Right ventricle myocardium inferior (tissue), 1 donor: ENCODE data around the gene USP14. TPM values are rescaled to one million over a fixed set of nuclear protein-coding genes. Genes with fewer than 3 reads are reported as not detected.
"Not testable (repeated sequence)": the region's sequence is repeated elsewhere in the genome, so short reads cannot be mapped to it uniquely, and the experiment has no call there.

Experiments used
- ATAC-seq: fragments of 200-7000 bp; cut with Tn5 transposase; one replicate; pipeline ENCODE4 v1.9.1; 2020; ENCODE audit warnings: mild to moderate bottlenecking, moderate library complexity
- DNase-seq: peaks from one replicate; pipeline ENCODE4 v3.0.0; 2021; ENCODE audit errors: missing footprints
- intact Hi-C: fragments of 100-400 bp; cut with DNase I; formaldehyde crosslinking; loops from one replicate; pipeline ENCODE4 v1.11.0; 2022
- long read RNA-seq: library from polyadenylated mRNA; unstranded; transcript quantifications from one replicate; pipeline ENCODE4 v2.0.0, GENCODE V29; 2021
- total RNA-seq: library from RNA; stranded (reverse); fragmentation: NEBNext Ultra II Directional; extraction: Animal tissue kit (Norgen Biotek cat#: 25700); gene quantifications from one replicate; pipeline ENCODE4 v1.2.1, GENCODE V29; 2021
- donor health status: DM: no; HTN: yes; CAD: no; lungs with severe emphysema.

The USP14 gene
- 48.7 TPM for total RNA-seq
- long read RNA-seq, full-length matches to known transcripts: 49 of 52 reads
- long read RNA-seq, partial matches to known transcripts: 0 of 52 reads
- long read RNA-seq, other reads (novel, unspliced or antisense): 3 of 52 reads

DNA sequence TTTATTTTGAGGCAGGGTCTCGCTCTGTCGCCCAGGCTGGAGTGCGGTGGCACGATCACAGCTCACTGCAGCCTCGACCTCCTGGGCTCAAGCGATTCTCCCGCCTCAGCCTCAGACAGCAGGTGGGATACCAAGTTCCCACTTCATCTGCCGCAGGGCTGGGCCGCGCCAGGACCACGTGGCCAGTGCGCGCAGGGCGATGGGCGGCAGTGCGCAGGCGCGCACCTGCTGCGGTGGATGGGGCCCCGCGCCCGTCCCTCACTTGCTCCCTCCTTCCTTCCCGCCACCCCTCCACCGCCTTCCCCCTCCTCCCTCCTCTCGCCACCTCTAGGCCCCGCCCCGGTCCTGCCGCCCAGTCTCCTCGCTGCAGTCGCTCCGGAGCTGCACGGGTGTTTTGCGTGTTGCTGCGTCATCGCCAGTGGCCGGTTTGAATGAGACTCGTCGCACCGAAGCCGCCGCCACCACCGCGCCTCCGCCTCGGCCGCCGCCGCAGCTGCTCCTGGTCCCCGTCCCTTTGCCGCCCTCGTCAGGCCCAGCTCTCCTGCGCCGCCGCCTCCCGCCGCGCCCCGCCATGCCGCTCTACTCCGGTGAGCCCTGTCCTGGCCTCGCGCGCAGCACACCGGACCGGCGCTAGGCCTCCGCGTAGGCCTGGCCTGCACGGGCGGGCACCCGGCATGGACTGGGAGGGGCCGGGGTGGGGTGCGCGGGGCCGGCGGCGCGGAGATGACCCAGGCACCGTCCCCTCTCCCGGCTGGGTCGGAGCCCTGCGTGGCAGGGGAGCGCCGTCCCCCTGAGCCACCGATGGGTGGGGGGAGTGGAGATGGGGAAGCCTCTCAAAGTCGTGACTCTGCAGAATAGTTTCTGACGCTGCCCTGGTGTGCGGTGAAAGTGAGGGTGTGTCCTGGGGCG lies at the start of gene USP14:
USP14 (plus strand) TSS at position 430 of the 909 bp plus-strand sequence; CDS start at position 572, 142 bp downstream.
- intact Hi-C loops: loop anchor here (5.0 kb wide), 1 partner anchor 109 kb away; the partner anchor contains the start of gene THOC1
- ATAC-seq: peak; percentile 98
- peak; percentile 98 for DNase-seq

DNA sequence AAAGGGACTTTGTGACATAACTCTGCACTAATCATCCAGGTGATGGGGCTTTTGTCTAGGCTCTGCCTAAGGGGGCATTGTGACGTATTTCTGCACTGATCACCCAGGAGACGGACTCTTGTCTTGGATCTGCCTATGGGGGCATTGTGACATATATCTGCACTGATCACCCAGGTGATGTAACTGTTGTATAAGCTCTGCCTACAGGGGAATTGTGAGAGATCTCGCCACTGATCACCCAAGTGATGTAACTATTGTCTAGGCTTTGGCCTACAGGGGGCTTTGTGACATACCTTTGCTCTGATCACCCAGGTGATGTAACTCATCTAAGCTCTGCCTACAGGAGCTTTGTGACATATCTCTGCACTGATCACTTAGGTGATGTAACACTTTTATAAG lies 49.7 kb upstream of the USP14 start:
- peak; percentile 23 for ATAC-seq
- intact Hi-C loops: not testable (repeated sequence)

DNA sequence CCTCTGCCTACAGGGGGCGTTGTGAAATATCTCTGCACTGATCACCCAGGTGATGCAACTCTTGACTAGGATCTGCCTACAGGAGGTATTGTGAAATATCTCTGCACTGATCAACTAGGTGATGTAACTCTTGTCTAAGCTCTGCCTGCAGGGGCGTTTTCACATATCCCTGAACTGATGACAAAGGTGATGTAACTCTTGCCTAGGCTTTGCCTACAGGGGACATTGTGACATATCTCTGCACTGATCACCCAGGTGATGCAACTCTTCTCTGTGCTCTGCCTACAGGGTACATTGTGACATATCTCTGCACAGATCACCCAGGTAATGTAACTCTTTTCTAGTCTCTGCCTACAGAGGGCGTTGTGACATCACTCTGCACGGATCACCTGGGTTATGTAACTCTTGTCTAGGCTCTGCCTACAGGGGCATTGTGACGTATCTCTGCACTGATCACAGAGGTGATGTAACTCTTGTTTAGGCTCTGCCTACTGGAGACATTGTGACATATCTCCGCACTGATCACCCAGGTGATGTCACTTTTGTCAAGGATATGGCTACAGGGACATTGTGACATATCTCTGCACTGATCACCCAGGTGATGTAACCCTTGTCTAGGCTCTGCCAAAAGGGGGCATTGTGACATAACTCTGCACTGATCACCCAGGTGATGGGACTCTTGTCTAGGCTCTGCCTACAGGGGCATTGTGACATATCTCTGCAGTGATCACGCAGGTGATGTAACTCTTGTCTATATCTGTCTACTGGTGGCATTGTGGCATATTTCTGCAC lies 49.0 kb upstream of the USP14 start:
- ATAC-seq (peak; percentile 19), DNase-seq (peak; percentile 72)

More for the DNA sequence above, 49.7 kb upstream of the USP14 start:
- not testable (repeated sequence) for DNase-seq

DNA sequence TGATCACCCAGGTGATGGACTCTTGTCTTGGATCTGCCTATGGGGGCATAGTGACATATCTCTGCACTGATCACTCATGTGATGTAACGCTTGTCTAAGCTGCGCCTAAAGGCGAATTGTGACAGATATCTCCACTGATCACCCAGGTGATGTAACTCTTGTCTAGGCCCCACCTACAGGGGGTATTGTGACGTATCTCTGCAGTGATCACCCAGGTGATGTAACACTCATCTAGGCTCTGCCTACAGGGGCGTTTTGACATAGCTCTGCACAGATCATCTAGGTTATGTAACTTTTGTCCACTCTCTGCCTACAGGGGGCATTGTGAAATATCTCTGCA lies 48.5 kb upstream of the USP14 start:
- ATAC-seq, intact Hi-C loops, DNase-seq: not testable (repeated sequence)

More for the DNA sequence above, 49.0 kb upstream of the USP14 start:
- intact Hi-C loops: not testable (repeated sequence)

DNA sequence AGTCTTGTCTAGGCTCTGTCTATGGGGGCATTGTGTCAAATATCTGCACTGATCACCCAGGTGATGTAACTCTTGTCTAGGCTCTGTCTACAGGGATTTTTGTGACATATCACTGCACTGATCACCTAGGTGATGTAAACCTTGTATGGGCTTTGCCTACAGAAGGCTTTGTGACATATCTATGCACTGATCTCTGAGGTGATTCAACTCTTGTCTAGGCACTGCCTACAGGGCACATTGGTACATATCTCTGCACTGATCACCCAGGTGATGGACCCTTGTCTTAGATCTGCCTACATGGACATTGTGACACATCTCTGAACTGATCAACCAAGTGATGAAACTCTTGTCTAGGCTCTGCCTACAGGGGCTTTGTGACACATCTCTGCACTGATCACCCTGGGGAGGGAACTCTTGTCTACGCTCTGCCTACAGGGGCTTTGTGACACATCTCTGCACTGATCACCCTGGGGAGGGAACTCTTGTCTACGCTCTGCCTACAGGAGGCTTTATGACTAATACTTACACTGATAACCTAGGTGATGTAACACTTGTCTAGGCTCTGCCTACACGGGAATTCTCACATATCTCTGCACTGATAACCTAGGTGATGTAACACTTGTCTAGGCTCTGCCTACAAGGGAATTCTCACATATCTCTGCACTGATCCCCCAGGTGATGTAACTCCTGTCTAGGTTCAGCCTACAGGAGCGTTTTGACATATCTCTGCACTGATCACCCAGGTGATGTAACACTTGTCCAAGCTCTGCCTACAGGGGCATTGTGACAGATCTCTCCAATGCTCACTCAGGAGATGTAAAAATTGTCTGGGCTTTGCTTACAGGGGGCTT lies 47.8 kb upstream of the USP14 start:
- ATAC-seq, DNase-seq, intact Hi-C loops: not testable (repeated sequence)

DNA sequence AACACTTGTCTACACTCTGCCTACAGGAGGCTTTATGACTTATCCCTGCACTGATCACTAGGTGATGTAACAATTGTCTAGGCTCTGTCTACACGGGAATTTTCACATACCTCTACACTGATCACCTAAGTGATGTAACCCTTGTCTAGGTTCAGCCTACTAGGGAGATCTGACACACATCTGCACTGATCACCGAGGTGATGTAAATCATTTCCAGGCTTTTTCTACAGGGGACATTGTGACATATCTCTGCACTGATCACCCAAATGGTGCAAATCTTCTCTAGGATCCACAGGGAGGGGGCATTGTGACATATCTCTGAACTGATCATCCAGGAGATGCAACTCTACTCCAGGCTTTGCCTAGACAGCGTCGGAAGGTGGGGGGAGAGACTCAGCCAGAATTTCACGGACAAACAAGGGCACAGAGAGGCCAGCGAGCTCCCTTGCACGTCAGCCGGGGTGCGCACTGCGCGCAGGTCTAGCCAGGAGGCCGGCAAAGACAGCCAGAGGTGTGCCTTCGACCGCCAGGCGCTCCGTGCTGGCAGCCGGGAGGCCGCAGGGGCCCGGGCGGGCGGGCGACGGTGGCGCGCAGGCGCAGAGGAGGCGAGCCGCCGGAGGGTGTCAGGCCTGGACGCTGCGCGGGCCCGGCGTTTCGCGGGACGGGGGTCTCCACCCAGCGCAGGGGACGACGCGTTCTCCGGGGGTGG lies 46.9 kb upstream of the USP14 start:
- intact Hi-C loops: no loop called here
- DNase-seq (peak; percentile 78), ATAC-seq (no peak)

DNA sequence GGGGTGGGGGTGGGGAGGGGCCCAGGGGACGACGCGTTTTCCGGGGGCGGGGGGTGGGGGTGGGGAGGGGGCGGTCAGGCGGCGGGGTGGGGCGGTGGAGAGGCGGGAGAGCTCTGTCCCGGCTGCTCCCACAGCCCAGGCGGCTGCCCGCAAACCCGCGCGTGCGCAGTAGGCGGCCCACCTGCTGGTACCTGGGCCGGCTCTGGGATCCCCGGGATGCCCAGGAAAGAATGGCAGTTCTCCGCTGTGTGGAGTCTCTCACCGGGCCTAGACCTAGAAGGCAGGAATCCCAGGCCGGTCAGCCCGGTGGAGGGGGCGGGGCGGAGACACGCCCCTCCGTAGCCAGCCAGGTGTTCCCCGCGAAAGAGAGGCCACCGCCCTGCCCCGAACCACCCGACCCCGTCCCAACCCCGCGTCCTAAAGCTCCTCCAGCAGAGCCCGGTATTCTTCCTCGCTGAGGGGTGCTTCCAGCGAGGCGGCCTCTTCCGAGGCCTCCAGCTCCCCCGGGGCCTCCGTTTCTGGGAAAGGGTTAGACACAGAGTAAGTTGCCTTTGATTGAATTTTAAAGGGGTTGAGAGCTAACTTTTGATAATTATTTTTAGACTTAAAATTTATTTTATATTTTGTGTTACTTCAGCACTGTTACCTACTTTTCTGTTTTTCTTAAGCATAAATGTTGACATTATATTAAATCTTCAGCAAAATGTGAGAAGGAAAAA lies 46.2 kb upstream of the USP14 start:
- ATAC-seq, intact Hi-C loops: not testable (repeated sequence)
- peak; percentile 69 for DNase-seq

DNA sequence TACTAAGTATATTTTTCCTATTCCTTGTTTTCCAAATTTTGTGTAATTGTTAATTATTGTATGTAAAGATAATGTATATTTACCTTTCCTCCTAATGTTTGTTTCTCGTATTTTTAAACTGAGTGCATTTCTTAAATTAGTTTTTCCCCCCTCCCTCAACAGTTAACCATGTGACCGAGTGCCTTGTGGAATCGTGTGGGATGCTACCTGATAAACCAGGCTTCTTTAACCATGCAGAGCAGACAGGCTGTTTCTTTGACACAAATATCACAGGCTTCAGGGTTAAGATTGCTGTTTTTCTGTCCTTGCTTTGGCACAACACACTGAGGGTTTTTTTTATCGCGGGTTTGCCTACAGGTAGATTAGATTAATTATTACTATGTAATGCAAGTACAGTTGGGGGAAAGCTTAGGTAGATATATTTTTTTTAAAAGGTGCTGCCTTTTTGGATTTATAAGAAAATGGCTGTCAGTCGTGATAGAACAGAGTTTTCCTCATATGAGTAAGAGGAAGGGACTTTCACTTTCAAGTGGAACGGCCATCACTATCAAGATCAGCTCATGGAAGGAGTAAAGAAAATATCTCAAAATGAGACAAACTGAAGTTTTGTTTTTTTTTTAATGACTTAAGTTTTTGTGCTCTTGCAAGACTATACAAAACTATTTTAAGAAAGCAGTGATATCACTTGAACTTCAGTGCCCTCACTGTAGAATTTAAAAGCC lies 37.7 kb upstream of the USP14 start:
- intact Hi-C loops, ATAC-seq, DNase-seq: not testable (repeated sequence)

DNA sequence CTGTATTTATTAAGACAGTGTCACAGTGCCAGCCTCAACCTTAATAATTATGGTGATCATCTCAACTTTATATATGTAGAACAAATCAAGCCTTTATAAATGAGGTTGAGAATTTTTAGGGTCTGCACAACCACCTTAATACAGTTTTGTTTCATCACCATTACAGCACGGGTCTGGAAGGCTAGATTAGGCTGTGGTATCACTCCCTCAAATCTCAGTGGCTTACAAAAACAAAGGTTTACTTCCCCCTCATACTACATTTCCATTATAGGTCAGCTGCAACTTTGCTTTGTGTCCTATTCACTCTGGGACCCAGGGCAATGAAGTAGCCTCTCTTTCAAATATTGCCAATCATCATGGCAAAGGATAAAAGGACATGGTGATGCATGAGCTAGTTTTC lies 23.3 kb upstream of the USP14 start:
- ATAC-seq (no peak), DNase-seq (no peak)
- intact Hi-C loops: no loop called here

DNA sequence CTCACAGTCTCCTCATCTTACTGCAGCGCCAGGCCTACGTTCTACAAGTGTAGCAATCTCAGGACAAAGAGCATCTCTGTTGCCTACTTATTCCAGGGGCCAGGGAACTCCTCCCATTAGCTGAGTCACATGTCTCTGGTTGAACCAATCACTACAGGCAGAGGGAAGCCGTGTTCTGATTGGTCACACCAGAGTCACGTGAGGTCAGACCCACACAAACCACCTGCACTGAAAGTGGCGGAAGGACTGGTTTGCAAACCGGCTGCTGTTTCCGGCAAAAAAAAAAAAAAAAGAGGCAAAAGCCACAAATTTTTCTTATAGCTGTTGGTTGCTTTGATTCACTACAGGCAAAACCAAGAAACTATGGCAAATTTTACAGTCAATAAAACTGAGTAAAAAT lies 21.9 kb upstream of the USP14 start:
- DNase-seq: no peak
- ATAC-seq: no peak
- intact Hi-C loops: no loop called here

DNA sequence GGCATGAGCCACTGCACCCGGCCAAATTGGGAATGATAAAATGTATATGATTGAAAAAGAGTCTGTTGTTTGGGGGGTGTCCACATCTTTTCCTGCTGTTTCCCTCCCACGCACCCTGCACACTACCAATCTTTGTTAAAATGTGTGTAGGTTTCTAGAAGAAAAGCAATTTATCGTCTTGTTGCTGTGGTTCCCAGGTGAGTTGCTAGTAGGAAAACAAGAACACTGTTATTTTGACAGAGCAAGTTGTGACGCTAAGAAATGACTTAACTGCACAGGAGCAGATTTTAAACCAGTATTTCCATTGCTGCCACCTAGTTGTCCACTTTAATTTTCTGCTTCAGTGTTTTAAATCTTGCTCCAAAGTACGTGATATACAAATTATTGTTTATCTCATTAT lies 21.0 kb upstream of the USP14 start:
- no peak for ATAC-seq
- DNase-seq: no peak
- intact Hi-C loops: no loop called here

DNA sequence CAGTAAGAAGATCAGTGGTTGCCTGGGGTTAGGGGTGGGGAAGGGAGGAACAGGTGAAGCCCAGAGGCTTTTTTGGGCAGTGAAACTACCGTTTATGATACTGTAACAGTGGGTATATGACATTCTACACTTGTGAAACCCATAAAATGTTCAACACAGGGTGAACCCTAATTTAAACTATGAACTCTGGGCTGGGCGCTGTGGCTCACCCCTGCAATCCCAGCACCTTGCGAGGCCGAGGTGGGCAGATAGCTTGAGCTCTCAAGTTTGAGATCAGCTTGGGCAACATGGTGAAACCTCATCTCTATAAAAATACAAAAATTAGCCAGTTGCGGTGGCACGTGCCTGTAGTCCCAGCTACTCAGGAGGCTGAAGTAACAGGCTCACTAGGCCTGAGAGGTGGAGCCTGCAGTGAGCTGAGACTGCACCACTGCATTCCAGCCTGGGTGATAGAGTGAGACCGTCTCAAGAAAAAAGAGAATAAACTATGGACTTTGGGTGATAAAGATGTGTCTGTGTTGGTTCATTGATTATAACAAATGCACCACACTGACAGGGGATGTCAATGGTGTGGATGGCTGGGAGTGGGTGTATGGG lies 17.6 kb upstream of the USP14 start:
- intact Hi-C loops: no loop called here
- no peak for DNase-seq
- ATAC-seq: no peak

DNA sequence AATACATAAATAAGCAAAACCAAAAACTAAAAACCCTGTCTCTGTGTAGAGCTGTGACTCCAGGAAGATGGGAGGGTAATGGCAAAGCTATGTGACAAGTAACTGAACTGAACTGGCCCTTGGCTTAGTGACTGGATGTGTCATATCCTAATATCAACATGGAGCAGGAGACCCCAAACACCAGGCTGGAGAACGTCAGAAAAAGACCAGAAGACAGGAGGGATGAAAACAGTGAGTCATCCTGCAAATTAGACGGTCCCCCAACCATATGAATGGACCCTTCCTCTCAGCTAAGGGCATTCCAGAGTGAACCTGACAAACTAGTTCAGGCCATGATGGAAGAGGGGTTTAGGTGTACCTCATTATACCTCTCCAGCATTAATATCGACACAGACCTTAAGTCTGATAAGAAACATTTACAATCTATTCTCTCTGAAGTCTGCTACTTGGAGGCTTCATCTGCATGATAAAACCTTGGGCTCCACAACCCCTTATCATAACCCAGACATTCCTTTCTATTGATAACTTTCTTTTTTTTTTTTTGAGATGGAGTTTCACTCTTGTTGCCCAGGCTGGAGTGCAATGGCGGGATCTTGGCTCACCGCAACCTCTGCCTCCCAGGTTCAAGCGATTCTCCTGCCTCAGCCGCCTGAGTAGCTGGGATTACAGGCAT lies 15.6 kb upstream of the USP14 start:
- DNase-seq, intact Hi-C loops, ATAC-seq: not testable (repeated sequence)

DNA sequence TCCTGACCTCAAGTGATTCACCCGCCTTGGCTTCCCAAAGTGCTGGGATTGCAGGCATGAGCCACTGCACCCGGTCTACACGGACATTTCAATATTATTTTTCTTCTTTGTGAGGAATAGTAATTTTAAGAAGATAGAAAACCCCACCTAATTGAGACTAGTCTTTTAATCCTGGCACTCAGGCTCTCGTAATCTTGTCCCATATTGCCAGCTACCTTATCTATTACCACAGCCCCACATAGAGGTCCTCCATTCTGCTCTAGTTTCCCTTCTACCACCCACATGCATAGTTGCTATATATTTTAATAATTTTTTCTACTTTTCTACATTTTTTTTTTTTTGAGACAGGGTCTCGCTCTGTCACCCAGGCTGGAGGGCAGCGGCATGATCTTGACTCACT lies 9.5 kb upstream of the USP14 start:
- intact Hi-C loops: no loop called here
- ATAC-seq (no peak), DNase-seq (no peak)

DNA sequence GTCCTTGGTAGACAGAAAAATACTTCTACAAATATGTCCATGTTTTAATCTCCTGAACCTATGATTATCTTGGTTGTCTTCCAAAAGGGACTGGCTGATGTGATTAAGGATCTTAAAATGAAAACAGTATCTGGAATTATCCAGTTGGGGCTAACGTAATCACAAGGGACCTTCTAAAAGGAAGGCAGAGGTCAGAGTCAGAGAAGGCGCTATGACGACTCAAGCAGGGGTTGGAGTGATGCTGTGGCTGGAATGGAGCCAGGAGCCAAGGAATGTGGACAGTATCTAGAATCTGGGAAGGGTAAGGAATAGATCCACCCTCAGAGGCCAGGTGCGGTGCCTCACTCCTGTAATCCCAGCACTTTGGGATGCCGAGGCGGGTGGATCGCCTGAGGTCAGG lies 4.2 kb upstream of the USP14 start:
- intact Hi-C loops: no loop called here
- DNase-seq (no peak), ATAC-seq (no peak)

DNA sequence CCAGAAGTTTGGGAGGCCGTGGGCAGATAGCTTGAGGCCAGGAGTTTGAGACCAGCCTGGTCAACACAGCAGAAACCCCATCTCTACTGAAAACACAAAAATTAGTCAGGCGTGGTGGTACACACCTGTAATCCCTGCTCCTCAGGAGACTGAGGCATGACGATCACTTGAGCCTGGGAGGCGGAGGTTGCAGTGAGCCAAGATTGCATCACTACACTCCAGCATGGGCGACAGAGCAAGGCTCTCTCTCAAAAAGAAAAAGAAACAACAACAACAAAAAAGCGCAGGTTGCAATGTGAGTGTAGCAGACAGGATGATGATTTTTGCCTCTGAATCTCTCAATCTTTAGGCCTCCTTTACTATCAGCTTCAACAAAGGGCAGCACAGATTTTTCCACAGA lies 2.7 kb upstream of the USP14 start:
- ATAC-seq: no peak
- intact Hi-C loops: loop anchor here (5.0 kb wide), 1 partner anchor 112 kb away; the partner anchor contains the start of gene THOC1
- DNase-seq: no peak
